GM23338 (cell line): Measurements from ENCODE around the gene MAGI3.

Experiments used
- CREB1 ChIP-seq: fragments of 250-450 bp; sonication (Bioruptor Pico); IDR thresholded peaks from 2 replicates; pipeline ENCODE4 v1.5.0; 2020; ENCODE audit warnings: low read depth, mild to moderate bottlenecking, moderate library complexity
- ETS1 ChIP-seq: IDR thresholded peaks from 2 replicates; pipeline ENCODE4 v1.6.1; 2016; ENCODE audit warnings: antibody characterized with exemption
- EZH2 ChIP-seq: fragments of 200-600 bp; sonication (generic); IDR thresholded peaks from one replicate; pipeline ENCODE4 v1.8.0; 2017; ENCODE audit warnings: antibody characterized with exemption, mild to moderate bottlenecking, low read depth; ENCODE audit not compliant: unreplicated experiment
- EZH2phosphoT487 ChIP-seq: fragments of 200-600 bp; sonication (generic); IDR thresholded peaks from one replicate; pipeline ENCODE4 v1.8.1; 2018; ENCODE audit warnings: antibody characterized with exemption; ENCODE audit not compliant: unreplicated experiment
- NANOG ChIP-seq: IDR thresholded peaks from 2 replicates; pipeline ENCODE4 v1.6.1; 2016; ENCODE audit warnings: antibody characterized with exemption, borderline replicate concordance
- POLR2AphosphoS5 ChIP-seq: IDR thresholded peaks from 2 replicates; pipeline ENCODE4 v1.6.1; 2016; ENCODE audit warnings: antibody characterized with exemption, low read depth
- REST ChIP-seq: IDR thresholded peaks from one replicate; pipeline ENCODE4 v1.6.1; 2018; ENCODE audit warnings: antibody characterized with exemption; ENCODE audit not compliant: unreplicated experiment
- STAT1 ChIP-seq: IDR thresholded peaks from one replicate; pipeline ENCODE4 v1.6.1; 2016; ENCODE audit warnings: antibody characterized with exemption; ENCODE audit not compliant: unreplicated experiment
- ZNF114 ChIP-seq: fragments of 250-450 bp; sonication (Bioruptor Pico); IDR thresholded peaks from 2 replicates; pipeline ENCODE4 v1.5.0; 2020; ENCODE audit warnings: mild to moderate bottlenecking, moderate library complexity
- TF ChIP-seq, protein P1 (sequence below), 2 experiments: fragments of 200-600 bp in 1 of 2; sonication (generic) in 1 of 2; conservative IDR thresholded peaks; 2 replicates each; pipeline versions ENCODE4 v1.5.1 to v1.6.1; 2016 to 2017; ENCODE audit warnings: antibody characterized with exemption in 2 of 2, low read depth in 2 of 2, mild to moderate bottlenecking in 2 of 2, moderate library complexity in 1 of 2

DNA sequence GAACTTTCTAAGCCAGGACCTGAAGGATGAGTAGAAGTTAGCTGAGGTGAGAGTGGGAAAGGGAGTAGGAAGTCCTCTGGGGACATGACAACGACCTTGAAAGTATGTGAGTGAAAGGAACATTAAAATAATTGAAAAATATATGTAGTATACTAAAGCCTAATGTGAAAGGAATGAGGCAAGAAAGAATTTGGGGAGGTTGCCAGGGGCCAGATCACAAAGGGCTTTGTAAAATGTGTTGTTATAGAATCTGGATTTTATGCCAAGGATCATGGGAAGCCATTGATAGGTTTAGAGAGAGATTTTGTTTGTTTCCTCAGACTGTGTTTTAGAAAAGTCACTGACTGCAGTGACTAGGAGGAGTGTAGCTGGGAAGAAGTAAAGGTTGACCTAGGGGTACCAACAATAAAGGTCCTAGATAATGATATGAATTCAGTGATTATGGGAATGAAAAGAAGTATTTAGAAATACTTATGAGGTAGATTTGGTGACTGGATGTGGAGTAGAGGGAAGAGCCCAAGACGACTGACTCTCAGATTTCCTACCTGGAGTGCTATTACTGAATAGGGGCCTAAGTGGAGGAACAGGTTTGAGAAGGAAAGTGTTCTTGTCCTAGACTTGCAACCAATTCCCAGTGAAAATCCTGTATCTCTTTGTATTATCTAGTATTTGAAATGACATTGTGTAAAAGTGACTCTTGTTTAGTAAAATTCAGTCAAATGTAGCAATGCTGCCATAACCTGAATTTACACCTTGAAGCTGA, 189.1 kb downstream of the MAGI3 start:
- TF ChIP-seq, protein P1, sequence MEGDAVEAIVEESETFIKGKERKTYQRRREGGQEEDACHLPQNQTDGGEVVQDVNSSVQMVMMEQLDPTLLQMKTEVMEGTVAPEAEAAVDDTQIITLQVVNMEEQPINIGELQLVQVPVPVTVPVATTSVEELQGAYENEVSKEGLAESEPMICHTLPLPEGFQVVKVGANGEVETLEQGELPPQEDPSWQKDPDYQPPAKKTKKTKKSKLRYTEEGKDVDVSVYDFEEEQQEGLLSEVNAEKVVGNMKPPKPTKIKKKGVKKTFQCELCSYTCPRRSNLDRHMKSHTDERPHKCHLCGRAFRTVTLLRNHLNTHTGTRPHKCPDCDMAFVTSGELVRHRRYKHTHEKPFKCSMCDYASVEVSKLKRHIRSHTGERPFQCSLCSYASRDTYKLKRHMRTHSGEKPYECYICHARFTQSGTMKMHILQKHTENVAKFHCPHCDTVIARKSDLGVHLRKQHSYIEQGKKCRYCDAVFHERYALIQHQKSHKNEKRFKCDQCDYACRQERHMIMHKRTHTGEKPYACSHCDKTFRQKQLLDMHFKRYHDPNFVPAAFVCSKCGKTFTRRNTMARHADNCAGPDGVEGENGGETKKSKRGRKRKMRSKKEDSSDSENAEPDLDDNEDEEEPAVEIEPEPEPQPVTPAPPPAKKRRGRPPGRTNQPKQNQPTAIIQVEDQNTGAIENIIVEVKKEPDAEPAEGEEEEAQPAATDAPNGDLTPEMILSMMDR (conservative IDR thresholded peaks at IDR 0.05; ENCODE audit: low read depth in 2 of 2) = no peak
- TF ChIP-seq EZH2phosphoT487 (no peak), EZH2 (no peak), ZNF114 (no peak), REST (no peak), CREB1 (CRISPR knock-in tag) (no peak), POLR2AphosphoS5 (no peak), ETS1 (no peak), STAT1 (no peak), NANOG (no peak)
